Heart left ventricle (tissue), 16 donors: Measurements from ENCODE around the gene SERPINH1. TPM values are rescaled to one million over a fixed set of nuclear protein-coding genes. Genes with fewer than 3 reads are reported as not detected.

Source experiments
- ATAC-seq, 4 donors: fragments of 200-7000 bp; cut with Tn5 transposase; one replicate each; pipeline ENCODE4 v1.9.1; 2020 to 2022; ENCODE audit warnings: moderate library complexity in 4 of 4, mild to moderate bottlenecking in 3 of 4, moderate number of reproducible peaks in 1 of 4
- DNase-seq, 5 donors: peaks; one replicate each; pipeline ENCODE4 v3.0.0-alpha.2; 2020
- H3K27ac ChIP-seq, 12 donors: fragments of 200-600 bp; sonication (generic) in 4 of 12; one replicate each; pipeline versions ENCODE4 v1.5.0 to v1.8.0; 2016 to 2022; ENCODE audit warnings: mild to moderate bottlenecking in 2 of 12
- H3K27me3 ChIP-seq, 9 donors: fragments of 200-600 bp; sonication (generic) in 2 of 9; one replicate each; pipeline versions ENCODE4 v1.5.1 to v1.8.0; 2016 to 2022; ENCODE audit warnings: mild to moderate bottlenecking in 3 of 9
- H3K36me3 ChIP-seq, 9 donors: fragments of 200-600 bp; sonication (generic) in 2 of 9; one replicate each; pipeline versions ENCODE4 v1.5.0 to v1.8.0; 2018 to 2022; ENCODE audit warnings: mild to moderate bottlenecking in 2 of 9
- H3K4me1 ChIP-seq, 12 donors: fragments of 200-600 bp; sonication (generic) in 4 of 12; one replicate each; pipeline versions ENCODE4 v1.5.0 to v1.8.0; 2016 to 2022; ENCODE audit warnings: mild to moderate bottlenecking in 3 of 12
- H3K4me3 ChIP-seq, 12 donors: fragments of 200-600 bp; sonication (generic) in 4 of 12; one replicate each; pipeline versions ENCODE4 v1.5.0 to v1.8.0; 2017 to 2022; ENCODE audit warnings: mild to moderate bottlenecking in 9 of 12, moderate library complexity in 4 of 12
- H3K9me3 ChIP-seq, 12 donors: fragments of 200-600 bp; sonication (generic) in 4 of 12; one replicate each; pipeline versions ENCODE4 v1.5.0 to v1.8.0; 2016 to 2022; ENCODE audit warnings: mild to moderate bottlenecking in 1 of 12
- POLR2A ChIP-seq, 2 donors: fragments of 450-650 bp; IDR thresholded peaks; one replicate each; pipeline ENCODE4 v1.6.1; 2017; ENCODE audit warnings: antibody characterized with exemption in 2 of 2, mild to moderate bottlenecking in 2 of 2, moderate library complexity in 2 of 2
- WGBS, 4 donors: extraction: QIAGEN DNeasy Blood & Tissue Kit in 2 of 4; methylation state at CpG; one replicate each; pipeline versions ENCODE4 v1.1.5 to v1.1.7; 2013 to 2018; 5-methylcytosine and 5-hydroxymethylcytosine counted together
- intact Hi-C, 10 donors: fragments of 100-400 bp; cut with DNase I; formaldehyde crosslinking; loops; one replicate each; pipeline versions ENCODE4 v1.11.1 to v1.14.2; 2022
- polyA plus RNA-seq, 2 donors: library from polyadenylated mRNA; stranded (reverse); fragments of 200-250 nt; gene quantifications; one replicate each; pipeline ENCODE4 v1.2.3, GENCODE V29; 2013
- total RNA-seq, 9 donors: library from RNA; depleted of rRNA in 2 of 9; stranded (reverse); fragments of >200 nt in 2 of 9; fragmentation: NEBNext Ultra II Directional in 3 of 9; extraction: Animal tissue kit (Norgen Biotek cat#: 25700) in 3 of 9; gene quantifications; one replicate each; pipeline versions ENCODE4 v1.1.0 to v1.2.4, GENCODE V29; 2016 to 2023
- TF ChIP-seq, protein P1 (sequence below), 12 donors: fragments of 200-600 bp; sonication (generic) in 4 of 12; IDR thresholded peaks; one replicate each; pipeline versions ENCODE4 v1.5.0 to v1.8.0; 2018 to 2022; ENCODE audit warnings: antibody characterized with exemption in 12 of 12, mild to moderate bottlenecking in 5 of 12
- donor health status: ischemic (EF 13 %, LVEDD 7.1; RV severe dilation, severe dysfunction).
- donor health status: healthy with polysubstance abuse.
- donor health status: DM: no; HTN: yes; CAD: no.
- donor health status: DM: no; HTN: no; CAD: no.
- donor health status: ischemic (EF 25% LVEDD 6.9; RV normal size, moderate dysfunction).
- donor health status: ischemic (EF 25% LVEDD 5.7; RV mildly dilated, moderate dysfunction).
- donor health status: healthy.
- donor health status: DM: yes; HTN: yes; CAD: no.
- donor health status: ischemic (EF 35%, LVEDD 5.7; RV mildly dilated, moderate dysfunction).
- donor health status: nonischemic (EF 11% LVEDD 7.7; RV severe dilation, severe dysfunction).
- donor health status: DM: yes; HTN: yes; CAD: no.
- donor health status: PGD.
- donor health status: ischemic (EF 29% LVEDD 5.4; RV normal size, mild dysfunction).
- donor health status: nonischemic (EF 23%, LVEDD 6.1; RV moderate dilation, normal function).

Gene SERPINH1
- total and polyA plus RNA-seq, 11 donors, result 32.5 to 211 (median 71.8) TPM

DNA sequence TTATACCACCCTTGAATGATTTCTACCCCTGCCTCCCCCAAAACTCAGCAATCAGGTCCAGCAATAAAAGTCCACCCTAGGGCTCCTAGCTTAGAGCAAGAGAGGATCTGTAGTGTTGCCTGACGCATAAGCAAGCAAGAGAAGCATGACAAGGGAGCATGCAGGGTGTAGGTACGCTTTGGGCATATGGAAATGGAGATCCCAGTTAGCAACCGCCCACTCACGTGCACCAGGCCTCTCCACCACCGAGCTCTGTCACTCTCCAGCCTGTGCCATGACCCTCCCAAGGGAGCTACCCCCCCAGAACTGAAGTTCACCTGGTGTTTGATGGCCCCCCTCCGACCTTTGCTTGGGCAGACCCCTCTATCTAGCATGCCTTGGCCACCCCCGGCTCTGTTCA, 39.4 kb downstream of the SERPINH1 start:
- H3K27me3 ChIP-seq, result no peaks in the 10 kb centered on the region
- 89 to 97% (median 94%) methylated on average over 7 of the region's 7 CpGs for WGBS, 4 donors
- no peak overlapping the region for H3K27ac ChIP-seq
- TF ChIP-seq POLR2A (IDR thresholded peaks at IDR 0.05), result no peak
- TF ChIP-seq, protein P1, sequence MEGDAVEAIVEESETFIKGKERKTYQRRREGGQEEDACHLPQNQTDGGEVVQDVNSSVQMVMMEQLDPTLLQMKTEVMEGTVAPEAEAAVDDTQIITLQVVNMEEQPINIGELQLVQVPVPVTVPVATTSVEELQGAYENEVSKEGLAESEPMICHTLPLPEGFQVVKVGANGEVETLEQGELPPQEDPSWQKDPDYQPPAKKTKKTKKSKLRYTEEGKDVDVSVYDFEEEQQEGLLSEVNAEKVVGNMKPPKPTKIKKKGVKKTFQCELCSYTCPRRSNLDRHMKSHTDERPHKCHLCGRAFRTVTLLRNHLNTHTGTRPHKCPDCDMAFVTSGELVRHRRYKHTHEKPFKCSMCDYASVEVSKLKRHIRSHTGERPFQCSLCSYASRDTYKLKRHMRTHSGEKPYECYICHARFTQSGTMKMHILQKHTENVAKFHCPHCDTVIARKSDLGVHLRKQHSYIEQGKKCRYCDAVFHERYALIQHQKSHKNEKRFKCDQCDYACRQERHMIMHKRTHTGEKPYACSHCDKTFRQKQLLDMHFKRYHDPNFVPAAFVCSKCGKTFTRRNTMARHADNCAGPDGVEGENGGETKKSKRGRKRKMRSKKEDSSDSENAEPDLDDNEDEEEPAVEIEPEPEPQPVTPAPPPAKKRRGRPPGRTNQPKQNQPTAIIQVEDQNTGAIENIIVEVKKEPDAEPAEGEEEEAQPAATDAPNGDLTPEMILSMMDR (IDR thresholded peaks at IDR 0.05), result no peak
- DNase-seq (no peak), ATAC-seq (no peak)
- H3K36me3 ChIP-seq, result no peaks in the 10 kb centered on the region
- no peaks in the 10 kb centered on the region for H3K4me1 ChIP-seq
- no peak overlapping the region for H3K4me3 ChIP-seq
- H3K9me3 ChIP-seq, result no peaks in the 10 kb centered on the region
- intact Hi-C loops, result no loop called here

DNA sequence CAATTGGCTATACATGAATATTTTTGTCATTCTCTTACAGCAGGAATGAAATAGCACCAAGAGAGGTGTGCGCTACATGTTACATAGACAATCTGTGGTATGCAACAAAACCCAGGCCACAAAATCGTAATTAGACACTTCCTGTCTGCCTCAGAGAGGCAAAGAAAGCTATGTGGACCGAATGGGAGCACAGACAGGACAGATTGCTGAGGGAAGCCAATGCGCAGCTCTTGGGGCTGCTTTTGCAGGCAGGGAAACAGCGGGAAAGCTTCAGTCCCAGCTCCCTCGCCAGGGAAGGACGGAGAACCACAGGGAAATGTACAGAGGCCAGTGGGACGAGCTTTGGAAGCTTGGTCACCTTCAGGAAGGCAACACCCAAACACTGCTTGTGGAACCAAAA, 40.9 kb downstream of the SERPINH1 start:
- no peak for TF ChIP-seq POLR2A (IDR thresholded peaks at IDR 0.05)
- TF ChIP-seq, protein P1 (IDR thresholded peaks at IDR 0.05), result no peak
- WGBS, 4 donors, result 80 to 91% (median 85%) methylated on average over 8 of the region's 8 CpGs

GRCh38 chr11:75603791-75604736, 42.0 kb downstream of the SERPINH1 start:
- ATAC-seq (no peak), DNase-seq (no peak)
- H3K4me3 ChIP-seq, result no peak overlapping the region
- intact Hi-C loops, result no loop called here
- 88 to 92% (median 91%) methylated on average over 16 of the region's 16 CpGs for WGBS, 4 donors
- H3K27ac ChIP-seq, result no peak overlapping the region
- no peaks in the 10 kb centered on the region for H3K36me3 ChIP-seq
- H3K9me3 ChIP-seq, result no peaks in the 10 kb centered on the region
- TF ChIP-seq, protein P1 (IDR thresholded peaks at IDR 0.05), result no peak
- TF ChIP-seq POLR2A (IDR thresholded peaks at IDR 0.05), result no peak
- H3K4me1 ChIP-seq, result no peaks in the 10 kb centered on the region
- no peaks in the 10 kb centered on the region for H3K27me3 ChIP-seq

More for the DNA sequence above, 40.9 kb downstream of the SERPINH1 start:
- Histone ChIP-seq H3K36me3 (no peaks in the 10 kb centered on the region), H3K9me3 (no peaks in the 10 kb centered on the region), H3K27ac (no peak overlapping the region), H3K4me3 (no peak overlapping the region), H3K27me3 (no peaks in the 10 kb centered on the region), H3K4me1 (no peaks in the 10 kb centered on the region)
- intact Hi-C loops, result no loop called here
- DNase-seq (no peak), ATAC-seq (no peak)

- no peak for DNase-seq
- Histone ChIP-seq H3K4me3 (no peak overlapping the region), H3K4me1 (no peaks in the 10 kb centered on the region), H3K27me3 (no peaks in the 10 kb centered on the region), H3K9me3 (no peaks in the 10 kb centered on the region), H3K27ac (no peak overlapping the region), H3K36me3 (no peaks in the 10 kb centered on the region)
- 85 to 98% (median 89%) methylated on average over 8 of the region's 8 CpGs for WGBS, 4 donors
- no peak for TF ChIP-seq POLR2A (IDR thresholded peaks at IDR 0.05)
- TF ChIP-seq, protein P1 (IDR thresholded peaks at IDR 0.05), result no peak
- ATAC-seq, result no peak
- intact Hi-C loops, result no loop called here
These were observed 44.0 kb downstream of the SERPINH1 start for GRCh38 chr11:75606099-75606498.
